ENCODE results near the gene UMODL1.

UMODL1 gene, protein sequence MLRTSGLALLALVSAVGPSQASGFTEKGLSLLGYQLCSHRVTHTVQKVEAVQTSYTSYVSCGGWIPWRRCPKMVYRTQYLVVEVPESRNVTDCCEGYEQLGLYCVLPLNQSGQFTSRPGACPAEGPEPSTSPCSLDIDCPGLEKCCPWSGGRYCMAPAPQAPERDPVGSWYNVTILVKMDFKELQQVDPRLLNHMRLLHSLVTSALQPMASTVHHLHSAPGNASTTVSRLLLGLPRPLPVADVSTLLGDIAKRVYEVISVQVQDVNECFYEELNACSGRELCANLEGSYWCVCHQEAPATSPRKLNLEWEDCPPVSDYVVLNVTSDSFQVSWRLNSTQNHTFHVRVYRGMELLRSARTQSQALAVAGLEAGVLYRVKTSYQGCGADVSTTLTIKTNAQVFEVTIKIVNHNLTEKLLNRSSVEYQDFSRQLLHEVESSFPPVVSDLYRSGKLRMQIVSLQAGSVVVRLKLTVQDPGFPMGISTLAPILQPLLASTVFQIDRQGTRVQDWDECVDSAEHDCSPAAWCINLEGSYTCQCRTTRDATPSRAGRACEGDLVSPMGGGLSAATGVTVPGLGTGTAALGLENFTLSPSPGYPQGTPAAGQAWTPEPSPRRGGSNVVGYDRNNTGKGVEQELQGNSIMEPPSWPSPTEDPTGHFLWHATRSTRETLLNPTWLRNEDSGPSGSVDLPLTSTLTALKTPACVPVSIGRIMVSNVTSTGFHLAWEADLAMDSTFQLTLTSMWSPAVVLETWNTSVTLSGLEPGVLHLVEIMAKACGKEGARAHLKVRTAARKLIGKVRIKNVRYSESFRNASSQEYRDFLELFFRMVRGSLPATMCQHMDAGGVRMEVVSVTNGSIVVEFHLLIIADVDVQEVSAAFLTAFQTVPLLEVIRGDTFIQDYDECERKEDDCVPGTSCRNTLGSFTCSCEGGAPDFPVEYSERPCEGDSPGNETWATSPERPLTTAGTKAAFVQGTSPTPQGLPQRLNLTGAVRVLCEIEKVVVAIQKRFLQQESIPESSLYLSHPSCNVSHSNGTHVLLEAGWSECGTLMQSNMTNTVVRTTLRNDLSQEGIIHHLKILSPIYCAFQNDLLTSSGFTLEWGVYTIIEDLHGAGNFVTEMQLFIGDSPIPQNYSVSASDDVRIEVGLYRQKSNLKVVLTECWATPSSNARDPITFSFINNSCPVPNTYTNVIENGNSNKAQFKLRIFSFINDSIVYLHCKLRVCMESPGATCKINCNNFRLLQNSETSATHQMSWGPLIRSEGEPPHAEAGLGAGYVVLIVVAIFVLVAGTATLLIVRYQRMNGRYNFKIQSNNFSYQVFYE

GRCh38 chr21:42071146-42071737 lies at the start of gene UMODL1:
Gene UMODL1 (plus strand): TSS chr21:42071317. CDS start chr21:42071317, 0 bp downstream.
- no peak for DNase-seq

DNA sequence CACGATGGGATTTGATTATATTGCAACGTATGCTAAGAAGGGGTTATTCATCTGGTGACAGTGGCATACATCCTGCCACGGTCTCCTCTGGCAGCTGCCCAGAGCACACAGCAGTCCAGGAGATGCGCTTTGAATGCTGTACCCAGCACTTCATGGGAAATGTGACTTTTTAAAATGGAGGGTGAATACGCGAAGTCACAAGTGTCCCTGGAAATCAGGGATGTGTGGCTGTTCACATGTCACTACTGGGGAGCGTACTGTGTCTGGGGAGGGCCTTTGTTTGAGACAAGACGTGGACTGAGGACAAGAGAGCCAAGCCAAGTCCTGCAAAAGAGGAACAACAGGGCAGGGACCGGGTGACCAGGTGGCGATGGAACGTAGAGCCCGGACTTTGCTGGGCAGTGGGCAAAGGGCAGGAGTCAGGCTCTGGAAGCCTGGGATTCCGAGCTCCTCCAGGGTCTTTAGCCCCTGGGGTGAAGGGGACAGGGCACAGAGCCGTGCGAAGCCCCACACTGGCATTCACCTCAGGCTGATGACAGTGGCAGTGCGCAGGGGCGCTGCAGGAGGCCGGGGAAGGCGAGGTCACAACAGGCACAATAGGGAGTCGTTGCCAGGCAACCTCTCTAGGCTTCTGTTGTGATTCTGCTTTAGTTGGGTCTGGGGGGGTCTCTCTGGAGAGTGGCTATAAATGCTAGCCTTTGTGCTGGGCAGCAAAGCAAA lies 49.6 kb upstream of the UMODL1 start:
- no peak for DNase-seq

GRCh38 chr21:42022091-42022430 lies 49.1 kb upstream of the UMODL1 start:
- no peak for DNase-seq

- no peak for DNase-seq
Observed at GRCh38 chr21:42022906-42023305, 48.2 kb upstream of the UMODL1 start.

DNA sequence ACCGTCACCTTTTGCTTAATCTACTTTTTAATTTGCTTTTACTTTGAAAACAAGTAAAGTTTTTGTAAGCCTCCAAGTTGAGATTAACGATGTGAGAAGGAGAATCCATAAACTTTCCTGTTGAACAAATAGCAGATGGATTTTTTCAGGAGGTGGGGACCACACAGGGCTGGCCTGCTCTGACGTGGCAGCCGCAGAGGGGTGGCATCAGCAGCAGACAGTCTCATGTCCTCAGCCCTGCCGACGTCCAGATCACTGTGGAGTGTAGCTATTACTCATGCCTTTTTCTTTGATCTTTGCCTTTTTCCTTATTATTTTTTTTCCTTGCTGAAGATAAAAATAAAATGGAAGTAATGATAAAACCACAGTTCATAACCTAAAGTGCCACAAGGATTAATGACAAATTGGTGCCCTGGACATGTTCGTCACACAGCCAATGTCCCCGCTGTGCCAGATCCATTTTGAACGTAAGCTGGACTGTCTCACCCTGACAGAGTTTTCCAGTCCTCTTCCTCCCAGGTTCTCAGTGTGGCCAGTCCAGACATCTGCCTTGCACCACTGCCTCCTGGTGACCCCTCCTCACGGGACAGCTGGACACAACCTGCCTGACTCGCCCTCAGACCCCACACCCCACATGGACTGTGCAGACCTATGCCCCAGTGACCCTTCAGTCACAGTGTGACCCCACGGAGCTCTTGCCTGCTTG lies 45.6 kb upstream of the UMODL1 start:
- no peak for DNase-seq

DNA sequence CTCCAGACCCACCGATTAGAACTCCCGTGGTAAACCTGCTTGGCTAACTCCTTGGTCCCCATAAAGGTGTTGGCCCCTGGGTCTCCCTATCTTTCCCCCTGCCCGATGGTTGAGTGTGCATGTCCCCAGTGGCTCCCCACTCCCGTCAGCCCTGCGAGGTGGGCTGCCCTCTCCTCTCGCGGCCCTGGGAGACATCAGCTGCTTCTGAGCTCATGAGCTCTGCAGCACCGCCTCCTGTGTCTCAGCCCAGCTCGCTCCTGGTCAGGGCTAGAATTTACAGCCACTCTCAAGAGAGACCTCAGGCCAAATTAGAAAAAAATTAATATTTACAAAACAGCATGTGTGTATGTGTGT lies 45.1 kb upstream of the UMODL1 start:
- DNase-seq: no peak

GRCh38 chr21:42027085-42027821 lies 43.9 kb upstream of the UMODL1 start:
- no peak for DNase-seq

GRCh38 chr21:42027822-42028765 lies 43.0 kb upstream of the UMODL1 start:
- DNase-seq: no peak

GRCh38 chr21:42028766-42029425 lies 42.2 kb upstream of the UMODL1 start:
- DNase-seq: no peak

- DNase-seq: no peak
Observed at GRCh38 chr21:42030311-42030710, 40.8 kb upstream of the UMODL1 start.

- no peak for DNase-seq
Observed at GRCh38 chr21:42031241-42031640, 39.9 kb upstream of the UMODL1 start.

DNA sequence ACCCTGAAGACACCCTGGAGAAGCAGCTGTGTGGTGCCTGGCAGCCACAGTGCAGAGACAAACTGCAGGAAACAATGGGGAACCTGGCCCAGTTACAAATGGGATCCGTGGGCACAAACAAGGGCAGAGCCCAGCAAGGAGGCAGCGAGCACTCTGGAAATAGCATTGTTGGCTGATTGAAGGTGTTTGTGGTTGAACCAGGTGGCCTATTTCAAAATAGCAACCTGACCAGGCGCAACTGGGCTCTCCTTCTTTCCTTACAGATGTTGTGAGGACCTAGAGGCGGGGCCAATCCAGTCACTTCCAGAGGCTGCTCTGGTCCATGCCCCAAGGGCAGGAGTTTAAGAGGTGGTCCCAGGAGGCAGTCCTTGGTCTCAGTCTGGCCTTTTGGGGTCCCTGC lies 39.3 kb upstream of the UMODL1 start:
- no peak for DNase-seq

DNA sequence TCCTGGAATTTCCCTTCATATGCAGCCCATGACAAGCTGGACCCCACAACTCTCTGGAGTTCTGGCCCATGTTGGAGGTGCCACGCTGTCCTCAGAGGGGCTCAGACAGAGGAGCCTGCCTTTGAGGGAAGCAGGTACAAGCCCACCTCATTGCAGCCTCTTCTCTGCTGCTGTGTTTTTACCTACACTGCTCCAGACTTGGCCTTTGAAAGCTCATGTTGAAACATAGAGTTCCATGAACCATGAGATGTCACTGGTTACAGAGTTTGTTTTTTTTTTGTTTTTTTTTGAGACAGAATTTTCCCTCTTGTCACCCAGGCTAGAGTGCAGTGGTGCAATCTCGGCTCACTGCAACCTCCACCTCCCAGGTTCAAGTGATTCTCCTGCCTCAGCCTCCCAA lies 38.9 kb upstream of the UMODL1 start:
- DNase-seq: no peak

DNA sequence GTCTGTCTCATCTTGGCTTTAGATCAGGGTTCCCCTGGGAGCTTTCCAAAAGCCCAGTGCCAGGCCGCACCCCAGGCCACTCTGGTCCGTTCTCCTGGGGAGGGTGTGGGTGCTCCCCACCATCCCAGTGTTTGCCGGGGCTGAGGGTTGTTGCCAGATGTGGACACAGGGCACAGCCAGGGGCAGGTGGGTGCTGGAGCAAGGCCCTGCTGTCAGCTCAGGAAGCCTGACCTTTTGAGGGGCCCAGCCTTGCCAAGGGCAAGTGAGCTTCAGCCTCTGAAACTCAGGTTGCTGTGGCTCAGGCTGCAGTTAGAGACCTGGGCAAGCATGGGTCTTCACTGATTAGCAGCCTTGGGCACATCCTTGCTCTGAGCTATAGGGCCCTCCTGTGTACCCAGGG lies 38.1 kb upstream of the UMODL1 start:
- no peak for DNase-seq

GRCh38 chr21:42036313-42036712 lies 34.8 kb upstream of the UMODL1 start:
- no peak for DNase-seq

- DNase-seq: no peak
Observed at GRCh38 chr21:42037516-42037915, 33.6 kb upstream of the UMODL1 start.

- no peak for DNase-seq
Observed at GRCh38 chr21:42037943-42038342, 33.2 kb upstream of the UMODL1 start.

GRCh38 chr21:42038393-42038792 lies 32.7 kb upstream of the UMODL1 start:
- no peak for DNase-seq

- no peak for DNase-seq
Observed at GRCh38 chr21:42038826-42039425, 32.2 kb upstream of the UMODL1 start.

All from activated CD4-positive, alpha-beta T cell treated with anti-CD3 and anti-CD28 coated beads for 48 hours (primary cell).